HG03521 (cell line): ENCODE data around the gene BTBD9.

ENCODE experiments used
- ATAC-seq: cut with Tn5 transposase; IDR thresholded peaks from one replicate; pipeline ENCODE4 v1.9.1; 2021; ENCODE audit warnings: mild to moderate bottlenecking, moderate library complexity; ENCODE audit not compliant: unreplicated experiment

Gene BTBD9

GRCh38 chr6:38154731-38155130, 485.0 kb downstream of the BTBD9 start:
- no peak for ATAC-seq

GRCh38 chr6:38153798-38154345, 485.9 kb downstream of the BTBD9 start:
- ATAC-seq = no peak

- ATAC-seq = no peak
Measured at GRCh38 chr6:38153076-38153797, 486.5 kb downstream of the BTBD9 start.

- ATAC-seq = no peak
Measured at GRCh38 chr6:38152620-38153019, 487.1 kb downstream of the BTBD9 start.

GRCh38 chr6:38151580-38152500, 487.9 kb downstream of the BTBD9 start:
- no peak for ATAC-seq

GRCh38 chr6:38150681-38151296, 488.9 kb downstream of the BTBD9 start:
- no peak for ATAC-seq

GRCh38 chr6:38150021-38150420, 489.7 kb downstream of the BTBD9 start:
- no peak for ATAC-seq

GRCh38 chr6:38149531-38149930, 490.2 kb downstream of the BTBD9 start:
- ATAC-seq = no peak

GRCh38 chr6:38148606-38149005, 491.1 kb downstream of the BTBD9 start:
- ATAC-seq = no peak

- no peak for ATAC-seq
Measured at GRCh38 chr6:38146734-38147027, 493.0 kb downstream of the BTBD9 start.

- ATAC-seq = no peak
Measured at GRCh38 chr6:38146021-38146733, 493.6 kb downstream of the BTBD9 start.

GRCh38 chr6:38144365-38144945, 495.3 kb downstream of the BTBD9 start:
- ATAC-seq = no peak

GRCh38 chr6:38143191-38144150, 496.3 kb downstream of the BTBD9 start:
- ATAC-seq = no peak

- ATAC-seq = no peak
Measured at GRCh38 chr6:38142178-38142902, 497.4 kb downstream of the BTBD9 start.

- no peak for ATAC-seq
Measured at GRCh38 chr6:38141716-38142115, 498.0 kb downstream of the BTBD9 start.

GRCh38 chr6:38141085-38141484, 498.6 kb downstream of the BTBD9 start:
- no peak for ATAC-seq

- no peak for ATAC-seq
Measured at GRCh38 chr6:38138374-38138773, 501.4 kb downstream of the BTBD9 start.

- ATAC-seq = no peak
Measured at GRCh38 chr6:38137608-38138265, 502.0 kb downstream of the BTBD9 start.
